GM12873 (cell line): ENCODE data around the gene LRRC32.

Source experiments
- CTCF ChIP-seq: IDR thresholded peaks from 2 replicates; pipeline ENCODE4 v1.5.1; 2012; ENCODE audit warnings: low read depth, mild to moderate bottlenecking, moderate library complexity, low read length, control low read depth; ENCODE audit not compliant: insufficient read depth; ENCODE audit errors: missing control alignments

The LRRC32 gene

GRCh38 chr11:76713499-76713898 is 43.0 kb upstream of the LRRC32 start:
- no peak for TF ChIP-seq CTCF

- TF ChIP-seq CTCF = no peak
Observed at GRCh38 chr11:76712125-76712524, 41.6 kb upstream of the LRRC32 start.

- no peak for TF ChIP-seq CTCF
Observed at GRCh38 chr11:76709756-76710155, 39.2 kb upstream of the LRRC32 start.

- no peak for TF ChIP-seq CTCF
Observed at GRCh38 chr11:76708972-76709660, 38.6 kb upstream of the LRRC32 start.

- TF ChIP-seq CTCF = no peak
Observed at GRCh38 chr11:76707293-76707825, 36.8 kb upstream of the LRRC32 start.

- TF ChIP-seq CTCF = no peak
Observed at GRCh38 chr11:76706667-76707066, 36.1 kb upstream of the LRRC32 start.

GRCh38 chr11:76705826-76706225 is 35.3 kb upstream of the LRRC32 start:
- TF ChIP-seq CTCF = no peak
